ENCODE data around the gene CETN3. TPM values are rescaled to one million over a fixed set of nuclear protein-coding genes. Genes with fewer than 3 reads are reported as not detected.

CETN3 gene
- total RNA-seq (10 to 100 TPM; 17.6 to 30.7 (median 22.8) TPM), polyA plus RNA-seq (37.8 TPM)
- long read RNA-seq, donor 1, transcript CETN3-201 (5 exons, 2,432 nt): major isoform, 11 of 16 reads
- long read RNA-seq, donor 1, partial matches to known transcripts: 3 of 16 reads
- long read RNA-seq, donor 1, other reads (novel, unspliced or antisense): 1 of 16 reads
- long read RNA-seq, donor 2, transcript CETN3-201 (5 exons, 2,432 nt): major isoform, 12 of 14 reads
- long read RNA-seq, donor 2, partial matches to known transcripts: 1 of 14 reads
- long read RNA-seq, donor 2, other reads (novel, unspliced or antisense): 0 of 14 reads
- long read RNA-seq, donor 3, transcript CETN3-201 (5 exons, 2,432 nt): major isoform, 10 of 12 reads
- long read RNA-seq, donor 3, partial matches to known transcripts: 2 of 12 reads
- long read RNA-seq, donor 3, other reads (novel, unspliced or antisense): 0 of 12 reads
- long read RNA-seq, donor 4, transcript CETN3-201 (5 exons, 2,432 nt): major isoform, 8 of 9 reads
- long read RNA-seq, donor 4, partial matches to known transcripts: 0 of 9 reads
- long read RNA-seq, donor 4, other reads (novel, unspliced or antisense): 0 of 9 reads

DNA sequence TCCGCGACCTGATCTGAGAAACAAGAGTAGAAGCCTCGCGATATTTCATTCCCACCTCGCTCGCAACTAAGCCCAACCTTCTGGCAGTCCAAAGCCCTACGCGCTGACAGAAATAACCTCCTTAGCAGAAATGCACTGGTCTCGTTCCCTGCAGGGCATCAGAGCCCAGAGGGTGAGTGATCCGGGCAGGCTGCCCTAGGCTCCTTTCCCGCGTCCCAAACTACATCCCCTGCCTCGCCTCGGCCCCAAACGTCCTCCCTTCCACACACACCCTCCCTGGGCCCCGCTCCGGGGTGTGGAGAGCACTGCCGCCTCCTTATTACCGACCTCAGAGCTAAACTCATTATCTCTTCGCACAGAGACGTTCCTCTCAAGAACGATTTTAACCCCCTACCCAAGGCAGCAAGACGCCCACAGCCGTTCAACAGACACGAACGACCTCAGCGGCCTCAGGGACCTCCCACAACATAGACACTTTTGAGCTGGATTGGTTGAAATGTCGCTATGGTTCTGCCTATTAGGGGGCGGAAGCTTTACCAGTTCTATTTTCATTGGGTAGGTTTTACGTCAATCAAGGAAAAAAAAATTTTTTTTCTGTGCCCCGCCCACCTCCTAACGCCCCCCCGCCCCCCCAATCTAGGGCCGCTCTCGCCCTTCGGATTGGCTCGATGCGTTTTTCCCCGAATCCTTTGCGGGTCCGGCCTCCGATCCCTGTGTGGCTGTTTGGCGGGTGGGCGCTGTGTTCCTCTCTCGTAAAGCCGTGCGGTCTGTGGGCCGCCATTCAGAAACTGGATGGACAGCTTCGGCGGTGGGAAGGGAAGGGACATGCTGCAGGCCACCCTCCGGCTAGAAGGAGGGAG is at the start of gene CETN3:
CETN3 (minus strand) TSS at position 439 of the 860 bp plus-strand sequence; CDS start at position 344, 95 bp downstream.
- WGBS: under 1% methylated on average over 51 of the region's 51 CpGs
- intact Hi-C loops (cut with DNase I): no loop called here
- H3K4me3 ChIP-seq (ENCODE audit: low read length): peak within 1 kb of the TSS; percentile 59
- no peaks in the 10 kb centered on the region for H3K27me3 ChIP-seq (ENCODE audit: control insufficient read depth, insufficient read depth)
- no peaks in the 10 kb centered on the region for H3K4me1 ChIP-seq (ENCODE audit: control insufficient read depth, insufficient read depth, low read length)
- H3K27ac ChIP-seq (ENCODE audit: low read length): peak within 1 kb of the TSS; percentile 97
- peak; percentile 99 for ATAC-seq
- peak; percentile 93 to 97 (median 96) for DNase-seq
- H3K9me3 ChIP-seq (ENCODE audit: control insufficient read depth, low read length): no peaks in the 10 kb centered on the region

DNA sequence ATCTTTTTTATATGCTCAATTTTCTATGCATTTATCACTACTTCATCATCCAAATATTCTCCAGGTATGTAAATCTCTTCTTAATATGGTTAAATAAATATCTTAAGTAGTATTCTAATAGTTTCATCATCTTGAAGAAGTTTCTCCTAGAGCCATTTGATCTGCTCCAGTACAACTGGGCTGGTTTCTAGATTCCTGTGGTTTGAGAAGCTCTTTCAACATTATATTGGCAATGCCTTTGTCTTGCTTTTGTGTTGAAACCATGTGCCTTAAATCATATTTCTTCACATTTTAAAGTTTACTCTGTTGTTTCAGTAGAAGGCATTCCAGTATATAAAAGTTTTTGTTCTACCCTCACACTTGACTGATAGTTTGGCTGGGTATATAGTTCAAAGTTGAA is 37.4 kb upstream of the CETN3 start:
- intact Hi-C loops (cut with DNase I): loop anchor here in 1 of 4 donors (10.0 kb wide), 1 partner anchor 88 kb away; no protein-coding TSS in a partner anchor
- DNase-seq (no peak), ATAC-seq (no peak)
- Histone ChIP-seq H3K27ac (ENCODE audit: low read length) (no peak overlapping the region), H3K27me3 (ENCODE audit: control insufficient read depth, insufficient read depth) (no peaks in the 10 kb centered on the region), H3K9me3 (ENCODE audit: control insufficient read depth, low read length) (no peaks in the 10 kb centered on the region), H3K4me3 (ENCODE audit: low read length) (no peak overlapping the region), H3K4me1 (ENCODE audit: control insufficient read depth, insufficient read depth, low read length) (no peaks in the 10 kb centered on the region)

DNA sequence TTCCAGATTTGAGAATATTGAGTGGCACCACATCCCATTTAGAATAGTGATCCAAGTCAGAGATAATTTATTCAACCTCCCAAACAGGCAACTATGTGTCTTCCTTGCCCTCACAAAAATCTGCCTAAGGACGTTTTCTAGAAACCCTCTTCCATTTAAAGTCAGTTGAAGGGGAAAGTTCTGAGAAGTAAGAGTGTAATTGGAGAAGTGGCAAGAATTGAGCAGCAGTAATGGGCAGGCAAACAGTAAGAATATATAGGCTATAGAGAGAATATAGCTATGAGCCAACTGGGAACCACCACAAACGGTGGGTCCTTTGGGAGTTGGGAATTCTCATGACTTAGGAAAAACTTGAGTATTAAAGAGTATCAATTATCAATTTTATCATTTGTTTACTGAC is 31.1 kb upstream of the CETN3 start:
- no peak for ATAC-seq
- 52% methylated on average over 2 of the region's 2 CpGs for WGBS
- Histone ChIP-seq H3K4me1 (ENCODE audit: control insufficient read depth, insufficient read depth, low read length) (no peaks in the 10 kb centered on the region), H3K27me3 (ENCODE audit: control insufficient read depth, insufficient read depth) (no peaks in the 10 kb centered on the region), H3K27ac (ENCODE audit: low read length) (no peak overlapping the region), H3K9me3 (ENCODE audit: control insufficient read depth, low read length) (no peaks in the 10 kb centered on the region), H3K4me3 (ENCODE audit: low read length) (no peak overlapping the region)
- intact Hi-C loops (cut with DNase I): loop anchor here in 2 of 4 donors (5.0 to 10.0 kb wide), 2 partner anchors 94 to 342 kb away; no protein-coding TSS in a partner anchor
- no peak for DNase-seq

DNA sequence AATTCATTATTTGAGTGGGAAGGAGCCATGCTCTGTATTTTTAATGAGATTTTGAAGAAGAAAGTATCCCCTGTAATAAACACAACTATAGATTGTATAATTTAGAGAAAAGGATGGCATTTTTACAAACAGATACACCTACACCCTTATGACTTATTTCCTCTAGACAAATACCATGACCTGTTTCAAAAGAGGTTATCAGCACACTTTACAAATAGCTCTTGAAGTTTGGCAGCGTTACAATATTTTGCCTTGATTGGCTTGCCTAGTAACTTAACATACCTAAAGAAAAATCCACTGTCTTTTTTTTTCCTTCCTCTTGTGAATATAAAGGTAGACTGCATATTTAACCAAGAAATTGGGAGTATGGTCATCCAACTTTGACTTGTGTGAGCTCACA is 28.5 kb upstream of the CETN3 start:
- Histone ChIP-seq H3K4me1 (ENCODE audit: control insufficient read depth, insufficient read depth, low read length) (no peaks in the 10 kb centered on the region), H3K4me3 (ENCODE audit: low read length) (no peak overlapping the region), H3K27me3 (ENCODE audit: control insufficient read depth, insufficient read depth) (no peaks in the 10 kb centered on the region), H3K27ac (ENCODE audit: low read length) (no peak overlapping the region), H3K9me3 (ENCODE audit: control insufficient read depth, low read length) (no peaks in the 10 kb centered on the region)
- 25% methylated on average over 1 of the region's 1 CpG for WGBS
- peak in 1 of 2 donors; percentile 55 for ATAC-seq
- DNase-seq: no peak
- intact Hi-C loops (cut with DNase I): loop anchor here in 3 of 4 donors (5.0 to 10.0 kb wide), 3 partner anchors 94 to 347 kb away; no protein-coding TSS in a partner anchor

DNA sequence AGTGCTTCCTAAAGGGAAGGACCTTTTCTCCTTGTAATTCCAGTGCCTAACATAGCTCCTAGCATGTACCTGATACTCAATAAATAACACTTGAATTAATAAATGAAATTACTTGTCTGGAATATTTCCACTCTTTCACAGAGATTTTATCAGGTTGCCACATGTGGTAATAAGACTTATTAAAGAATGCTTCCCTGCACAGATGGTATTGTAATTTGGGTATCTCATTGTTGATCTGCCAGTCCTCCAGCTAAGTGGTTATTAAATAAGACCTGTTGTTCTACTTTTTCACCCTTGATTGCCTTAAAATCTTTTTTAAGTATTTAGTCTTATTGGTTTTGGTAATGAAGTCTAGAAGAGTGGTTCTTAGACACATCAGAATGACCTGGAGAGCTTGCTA is 28.1 kb upstream of the CETN3 start:
- Histone ChIP-seq H3K9me3 (ENCODE audit: control insufficient read depth, low read length) (no peaks in the 10 kb centered on the region), H3K27ac (ENCODE audit: low read length) (no peak overlapping the region), H3K4me3 (ENCODE audit: low read length) (no peak overlapping the region), H3K27me3 (ENCODE audit: control insufficient read depth, insufficient read depth) (no peaks in the 10 kb centered on the region), H3K4me1 (ENCODE audit: control insufficient read depth, insufficient read depth, low read length) (no peaks in the 10 kb centered on the region)
- intact Hi-C loops (cut with DNase I): loop anchor here in 3 of 4 donors (5.0 to 10.0 kb wide), 3 partner anchors 95 to 347 kb away; no protein-coding TSS in a partner anchor
- DNase-seq (no peak), ATAC-seq (no peak)

DNA sequence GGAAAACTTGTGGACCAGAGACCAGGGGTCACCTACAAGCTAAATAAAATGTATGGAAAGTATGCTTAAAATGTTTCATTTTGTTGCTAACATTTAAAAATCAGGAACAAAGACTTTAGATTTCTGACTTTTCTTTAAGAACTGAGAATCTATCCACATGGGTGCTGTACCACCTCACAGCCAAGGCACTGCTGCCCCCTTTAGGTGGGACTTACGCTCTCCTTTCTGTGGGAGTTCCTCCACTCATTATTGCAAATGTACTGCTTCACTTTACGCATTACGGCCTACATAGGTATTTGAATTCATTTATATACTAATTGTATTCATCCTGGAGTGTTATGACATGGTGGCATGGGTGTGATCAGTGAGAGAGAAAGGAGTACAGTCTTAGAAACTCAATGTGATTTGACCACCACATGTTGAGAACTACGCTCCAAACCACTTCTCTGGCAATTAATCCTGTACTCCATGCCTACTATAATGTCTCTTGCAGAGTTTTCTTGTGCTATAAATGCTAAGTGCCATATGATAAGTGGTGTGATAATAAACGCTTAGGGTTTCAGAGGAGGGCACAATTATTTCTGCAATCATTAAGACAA is 24.7 kb upstream of the CETN3 start:
- peak; percentile 57 for ATAC-seq
- H3K27ac ChIP-seq (ENCODE audit: low read length): no peak overlapping the region
- DNase-seq: peak in 2 of 3 donors; percentile 15 to 67
- no peaks in the 10 kb centered on the region for H3K4me1 ChIP-seq (ENCODE audit: control insufficient read depth, insufficient read depth, low read length)
- no peaks in the 10 kb centered on the region for H3K9me3 ChIP-seq (ENCODE audit: control insufficient read depth, low read length)
- no peak overlapping the region for H3K4me3 ChIP-seq (ENCODE audit: low read length)
- H3K27me3 ChIP-seq (ENCODE audit: control insufficient read depth, insufficient read depth): no peaks in the 10 kb centered on the region
- intact Hi-C loops (cut with DNase I): loop anchor here in 3 of 4 donors (10.0 kb wide), 2 partner anchors 171 to 351 kb away; no protein-coding TSS in a partner anchor
- WGBS: 63% methylated on average over 5 of the region's 5 CpGs

DNA sequence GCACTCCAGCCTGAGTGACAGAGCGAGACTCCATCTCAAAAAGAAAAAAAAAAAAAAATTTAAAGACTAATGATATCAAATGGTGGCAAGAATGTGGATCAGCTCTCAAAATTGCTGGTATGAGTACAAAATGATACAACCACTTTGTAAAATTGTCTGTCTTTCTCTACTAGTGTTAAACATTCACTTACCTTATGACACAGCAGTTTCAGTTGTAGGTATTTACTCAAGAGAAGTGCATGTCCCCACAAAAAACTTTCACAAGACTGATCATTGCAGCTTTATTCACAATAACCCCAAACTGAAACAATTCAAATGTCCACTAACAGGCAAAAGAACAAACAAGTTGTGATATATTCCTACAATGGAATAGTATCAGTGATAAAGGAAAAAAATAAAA is 14.7 kb upstream of the CETN3 start:
- Histone ChIP-seq H3K9me3 (ENCODE audit: control insufficient read depth, low read length) (no peaks in the 10 kb centered on the region), H3K4me1 (ENCODE audit: control insufficient read depth, insufficient read depth, low read length) (no peaks in the 10 kb centered on the region), H3K4me3 (ENCODE audit: low read length) (no peak overlapping the region), H3K27me3 (ENCODE audit: control insufficient read depth, insufficient read depth) (no peaks in the 10 kb centered on the region), H3K27ac (ENCODE audit: low read length) (no peak overlapping the region)
- WGBS: 96% methylated on average over 1 of the region's 1 CpG
- intact Hi-C loops (cut with DNase I): no loop called here
- DNase-seq (no peak), ATAC-seq (no peak)

DNA sequence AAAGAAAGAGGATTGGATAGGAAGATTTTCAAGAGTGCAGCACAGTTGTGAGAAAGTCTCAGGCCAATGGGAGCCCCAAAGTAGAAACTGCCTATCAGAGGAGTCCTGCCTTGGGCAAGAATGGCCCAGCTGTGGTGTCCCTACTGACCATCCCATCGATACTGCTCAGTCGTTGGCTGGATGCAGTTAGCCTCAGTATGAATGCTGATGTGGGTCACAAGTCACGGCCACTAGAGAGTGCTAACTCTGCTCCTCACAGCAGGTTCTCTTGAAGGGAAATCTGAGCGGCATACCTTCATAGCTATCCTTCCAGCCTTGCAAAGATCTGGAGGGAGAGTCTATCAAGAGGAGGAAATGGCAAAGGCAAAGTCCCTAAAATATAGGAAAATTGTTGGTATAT is 11.6 kb upstream of the CETN3 start:
- H3K27ac ChIP-seq (ENCODE audit: low read length): no peak overlapping the region
- no peaks in the 10 kb centered on the region for H3K9me3 ChIP-seq (ENCODE audit: control insufficient read depth, low read length)
- no peak overlapping the region for H3K4me3 ChIP-seq (ENCODE audit: low read length)
- H3K27me3 ChIP-seq (ENCODE audit: control insufficient read depth, insufficient read depth): no peaks in the 10 kb centered on the region
- intact Hi-C loops (cut with DNase I): no loop called here
- ATAC-seq (peak; percentile 39 to 64), DNase-seq (no peak)
- WGBS: 31% methylated on average over 4 of the region's 4 CpGs
- no peaks in the 10 kb centered on the region for H3K4me1 ChIP-seq (ENCODE audit: control insufficient read depth, insufficient read depth, low read length)

DNA sequence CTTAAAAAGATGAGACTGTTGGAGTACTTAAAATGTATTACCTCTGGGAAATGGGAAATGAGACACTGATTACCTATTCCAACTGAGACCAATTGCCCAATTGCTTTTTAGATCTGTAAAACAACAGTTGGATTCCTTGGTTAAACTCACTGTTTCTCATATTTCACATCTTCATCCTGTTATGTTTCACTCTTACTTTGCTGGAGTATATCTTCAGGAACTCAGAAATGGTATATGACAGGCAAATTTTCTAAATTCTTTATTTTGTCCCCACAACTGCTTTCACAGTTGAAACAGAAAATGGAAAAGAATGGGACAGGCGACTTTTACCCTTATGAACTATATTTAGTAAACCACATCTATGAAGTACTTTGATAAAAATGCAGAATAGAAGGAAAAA is 8.7 kb upstream of the CETN3 start:
- no peaks in the 10 kb centered on the region for H3K4me1 ChIP-seq (ENCODE audit: control insufficient read depth, insufficient read depth, low read length)
- H3K4me3 ChIP-seq (ENCODE audit: low read length): no peak overlapping the region
- H3K27me3 ChIP-seq (ENCODE audit: control insufficient read depth, insufficient read depth): no peaks in the 10 kb centered on the region
- ATAC-seq: no peak
- no peak for DNase-seq
- no peak overlapping the region for H3K27ac ChIP-seq (ENCODE audit: low read length)
- H3K9me3 ChIP-seq (ENCODE audit: control insufficient read depth, low read length): no peaks in the 10 kb centered on the region
- WGBS: 65% methylated on average over 1 of the region's 1 CpG
- intact Hi-C loops (cut with DNase I): no loop called here

DNA sequence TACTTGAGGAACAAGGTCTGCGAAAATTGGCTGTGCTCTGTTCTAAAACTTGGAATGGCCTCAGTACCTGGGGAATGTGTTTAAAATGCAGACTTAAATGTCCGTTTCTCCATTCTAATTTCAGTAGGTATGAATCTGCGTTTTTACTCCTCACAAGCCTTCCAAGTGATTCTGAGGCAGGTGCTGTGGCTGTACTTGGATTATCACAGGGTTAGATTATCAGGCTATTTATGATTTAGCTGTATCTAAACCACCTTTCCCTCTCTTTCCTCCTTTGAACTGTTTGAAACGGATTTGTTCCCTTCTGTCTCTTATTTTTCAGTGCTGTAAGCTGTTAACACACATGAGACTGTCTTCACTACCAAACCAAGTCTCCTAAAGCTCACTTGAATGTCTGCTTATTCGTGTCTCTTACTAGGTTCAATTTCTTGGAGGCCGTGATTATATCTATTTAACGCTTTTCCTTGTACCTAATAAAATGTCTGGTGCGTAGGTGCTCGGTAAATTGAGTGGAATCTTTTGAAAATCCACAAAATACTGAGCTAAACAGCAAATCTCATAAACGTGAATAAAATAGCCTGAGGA is 714 bp upstream of the CETN3 start:
- peak overlapping the region; percentile 97 for H3K27ac ChIP-seq (ENCODE audit: low read length)
- 1% methylated on average over 10 of the region's 10 CpGs for WGBS
- H3K4me3 ChIP-seq (ENCODE audit: low read length): peak overlapping the region; percentile 56
- H3K9me3 ChIP-seq (ENCODE audit: control insufficient read depth, low read length): no peaks in the 10 kb centered on the region
- H3K27me3 ChIP-seq (ENCODE audit: control insufficient read depth, insufficient read depth): no peaks in the 10 kb centered on the region
- no peaks in the 10 kb centered on the region for H3K4me1 ChIP-seq (ENCODE audit: control insufficient read depth, insufficient read depth, low read length)
- ATAC-seq (no peak), DNase-seq (no peak)
- intact Hi-C loops (cut with DNase I): no loop called here

Data from right cardiac atrium (tissue), 5 donors.